GM19351 (cell line): ENCODE results near the gene OR10V1.
A peak's percentile ranks its signal among the peaks of the same experiment; 100 is the strongest.
"Not testable (repeated sequence)": the region's sequence is repeated elsewhere in the genome, so short reads cannot be mapped to it uniquely, and the experiment has no call there.

Experiments
- ATAC-seq: cut with Tn5 transposase; IDR thresholded peaks from one replicate; pipeline ENCODE4 v1.9.1; 2021; ENCODE audit warnings: mild to moderate bottlenecking, moderate library complexity; ENCODE audit not compliant: unreplicated experiment

Gene OR10V1

GRCh38 chr11:59710136-59710847 is 3.4 kb downstream of the OR10V1 start:
- ATAC-seq: no peak

- ATAC-seq: no peak
Measured at GRCh38 chr11:59708537-59708936, 5.1 kb downstream of the OR10V1 start.

- no peak for ATAC-seq
Measured at GRCh38 chr11:59707371-59707770, 6.3 kb downstream of the OR10V1 start.

GRCh38 chr11:59706518-59707285 is 6.9 kb downstream of the OR10V1 start:
- no peak for ATAC-seq

- ATAC-seq: no peak
Measured at GRCh38 chr11:59705294-59705693, 8.4 kb downstream of the OR10V1 start.

GRCh38 chr11:59703515-59703914 is 10.1 kb downstream of the OR10V1 start:
- ATAC-seq: not testable (repeated sequence)

- ATAC-seq: not testable (repeated sequence)
Measured at GRCh38 chr11:59700157-59700556, 13.5 kb downstream of the OR10V1 start.

- no peak for ATAC-seq
Measured at GRCh38 chr11:59698506-59698905, 15.1 kb downstream of the OR10V1 start.

- ATAC-seq: no peak
Measured at GRCh38 chr11:59692915-59693314, 20.7 kb downstream of the OR10V1 start.

GRCh38 chr11:59691156-59691555 is 22.5 kb downstream of the OR10V1 start:
- ATAC-seq: no peak

- no peak for ATAC-seq
Measured at GRCh38 chr11:59689015-59689414, 24.6 kb downstream of the OR10V1 start.

GRCh38 chr11:59681260-59681725 is 32.4 kb downstream of the OR10V1 start:
- not testable (repeated sequence) for ATAC-seq

- peak; percentile 96 for ATAC-seq
Measured at GRCh38 chr11:59680287-59681154, 33.1 kb downstream of the OR10V1 start.

GRCh38 chr11:59679347-59679746 is 34.3 kb downstream of the OR10V1 start:
- no peak for ATAC-seq

GRCh38 chr11:59678813-59679165 is 34.9 kb downstream of the OR10V1 start:
- no peak for ATAC-seq

- no peak for ATAC-seq
Measured at GRCh38 chr11:59678118-59678812, 35.4 kb downstream of the OR10V1 start.

- no peak for ATAC-seq
Measured at GRCh38 chr11:59676205-59676604, 37.4 kb downstream of the OR10V1 start.

- no peak for ATAC-seq
Measured at GRCh38 chr11:59674291-59674690, 39.4 kb downstream of the OR10V1 start.

- no peak for ATAC-seq
Measured at GRCh38 chr11:59673291-59673690, 40.4 kb downstream of the OR10V1 start.

GRCh38 chr11:59671471-59671870 is 42.2 kb downstream of the OR10V1 start:
- no peak for ATAC-seq

- no peak for ATAC-seq
Measured at GRCh38 chr11:59669611-59670009, 44.0 kb downstream of the OR10V1 start.
